ENCODE results near the gene NTN3.

NTN3 gene

DNA sequence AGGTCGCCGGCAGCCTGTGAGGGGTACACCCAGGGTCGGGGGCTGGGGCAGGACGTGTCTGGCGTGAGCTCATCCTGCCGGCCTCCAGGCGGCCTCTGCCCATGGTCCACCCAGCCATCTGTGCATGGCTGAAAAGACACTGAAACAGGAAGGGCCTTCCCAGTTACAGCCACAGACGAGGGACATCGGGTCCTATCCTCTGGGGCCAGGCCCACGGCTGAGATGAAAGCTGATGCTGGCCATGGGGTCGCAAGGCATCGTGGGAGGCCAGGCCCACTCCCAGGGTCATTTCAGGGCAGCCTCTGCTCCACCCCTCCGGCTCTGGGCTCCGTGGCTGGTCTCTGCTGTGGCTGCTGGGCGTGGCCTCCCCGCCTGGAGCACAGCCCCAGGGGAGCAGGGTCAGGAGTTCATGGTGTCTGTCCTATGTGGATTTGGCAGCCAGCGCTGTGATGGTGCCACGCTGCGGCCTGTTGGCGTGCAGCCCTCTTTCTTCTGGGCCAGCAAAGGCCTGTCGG, 26.1 kb downstream of the NTN3 start:
- DNase-seq (ENCODE audit: low spot score): no peak

- DNase-seq (ENCODE audit: low spot score): no peak
Measured at GRCh38 chr16:2497695-2498484, 26.8 kb downstream of the NTN3 start.

- DNase-seq (ENCODE audit: low spot score): no peak
Measured at GRCh38 chr16:2498531-2499253, 27.6 kb downstream of the NTN3 start.

DNA sequence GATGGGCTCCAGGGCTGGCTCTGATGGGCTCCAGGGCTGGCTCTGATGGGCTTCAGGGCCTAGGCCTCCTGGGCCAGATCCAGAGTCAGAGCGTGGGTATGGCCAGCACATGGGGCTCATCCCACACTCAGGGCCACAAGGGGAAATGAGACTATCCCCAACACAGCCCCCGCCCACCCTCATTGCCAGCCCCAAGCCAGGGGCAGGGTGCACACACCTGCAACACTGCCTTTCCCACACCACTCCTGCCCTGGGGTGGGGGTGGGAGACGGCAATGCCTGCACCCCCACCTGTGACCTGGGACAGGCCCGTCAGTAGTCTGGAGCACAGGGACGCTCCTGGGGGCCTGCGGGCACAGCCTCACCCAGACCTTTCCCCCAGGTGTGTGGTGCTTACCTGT, 28.4 kb downstream of the NTN3 start:
- no peak for DNase-seq (ENCODE audit: low spot score)

- no peak for DNase-seq (ENCODE audit: low spot score)
Measured at GRCh38 chr16:2499890-2500429, 28.9 kb downstream of the NTN3 start.

- no peak for DNase-seq (ENCODE audit: low spot score)
Measured at GRCh38 chr16:2500430-2500917, 29.4 kb downstream of the NTN3 start.

DNA sequence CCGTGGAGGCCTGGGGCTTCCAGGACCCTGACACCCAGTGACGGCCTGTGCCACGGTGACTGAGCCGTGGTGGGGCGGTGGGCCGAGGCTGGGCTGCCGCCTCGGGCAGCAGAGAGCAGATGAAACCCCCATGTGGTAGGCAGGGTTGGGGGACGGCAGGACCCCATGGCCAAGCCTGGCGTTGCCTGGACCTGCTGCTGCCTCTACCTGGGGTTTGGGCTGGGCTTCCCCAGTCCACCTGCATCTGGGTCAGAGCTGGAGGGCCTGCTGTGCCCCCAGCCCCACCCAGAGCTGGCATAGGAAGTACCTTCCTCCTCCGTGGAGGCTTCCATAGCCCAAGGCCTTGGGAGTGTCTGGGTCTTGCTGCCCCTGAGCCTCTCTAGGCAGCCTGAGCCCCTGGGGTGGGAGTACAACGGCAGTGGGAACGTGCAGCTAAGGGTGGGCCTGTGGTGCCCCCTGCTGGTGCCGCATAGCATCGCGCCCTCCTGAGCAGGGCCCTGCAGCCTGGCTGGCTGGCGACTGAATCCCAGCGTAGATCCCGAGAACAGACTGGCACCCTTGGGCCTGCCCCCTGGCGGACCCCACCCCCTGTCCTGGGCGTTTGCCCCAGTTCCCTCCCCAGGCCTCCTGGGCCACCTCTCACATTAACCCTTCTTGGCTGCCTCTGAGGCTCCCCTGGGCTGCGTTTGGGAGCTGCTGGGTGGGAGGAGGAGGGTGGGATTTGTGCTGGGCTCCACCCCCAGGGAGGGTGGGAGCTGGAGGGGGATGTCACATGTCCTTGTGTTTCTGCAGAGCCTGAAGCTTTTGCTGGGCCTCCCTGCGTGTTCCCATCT, 30.0 kb downstream of the NTN3 start:
- DNase-seq (ENCODE audit: low spot score): peak; percentile 94

GRCh38 chr16:2501946-2502895, 31.1 kb downstream of the NTN3 start:
- DNase-seq (ENCODE audit: low spot score): no peak

- no peak for DNase-seq (ENCODE audit: low spot score)
Measured at GRCh38 chr16:2505695-2506094, 34.6 kb downstream of the NTN3 start.

DNA sequence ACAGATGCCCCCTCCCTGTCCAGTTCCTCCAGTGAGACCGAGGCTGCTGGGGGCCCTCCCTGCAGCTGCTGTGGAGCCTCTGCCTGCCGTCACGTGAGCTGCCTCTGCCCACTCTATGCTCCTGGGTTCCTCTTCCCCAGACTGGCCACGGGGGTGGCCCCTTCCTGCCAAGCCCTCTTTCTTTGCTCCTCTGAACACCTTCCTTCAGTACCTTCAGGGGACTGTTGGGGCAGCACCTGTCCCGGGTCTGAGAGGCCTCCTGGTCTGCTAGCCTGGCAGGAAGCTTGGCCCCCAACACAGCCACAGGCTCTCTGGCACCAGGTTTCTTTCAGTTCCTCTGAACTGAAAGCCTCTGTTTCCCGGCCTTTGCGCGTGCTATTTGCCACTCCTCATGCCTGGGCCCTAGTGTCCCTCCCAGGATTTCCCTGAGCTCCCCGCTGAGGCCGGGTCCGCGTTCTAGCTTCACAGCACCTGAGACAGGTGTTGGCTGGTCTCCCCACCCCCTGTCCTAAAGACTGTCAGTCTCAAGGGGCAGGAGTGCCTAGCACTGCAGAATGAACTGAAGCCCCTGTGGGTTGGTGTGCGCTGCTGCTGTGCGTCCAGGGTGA, 36.1 kb downstream of the NTN3 start:
- DNase-seq (ENCODE audit: low spot score): no peak

GRCh38 chr16:2507665-2508064, 36.6 kb downstream of the NTN3 start:
- DNase-seq (ENCODE audit: low spot score): no peak

GRCh38 chr16:2508722-2509400, 37.8 kb downstream of the NTN3 start:
- no peak for DNase-seq (ENCODE audit: low spot score)

GRCh38 chr16:2511128-2511800, 40.2 kb downstream of the NTN3 start:
- peak; percentile 67 for DNase-seq (ENCODE audit: low spot score)

- DNase-seq (ENCODE audit: low spot score): no peak
Measured at GRCh38 chr16:2511996-2512734, 41.1 kb downstream of the NTN3 start.

- DNase-seq (ENCODE audit: low spot score): no peak
Measured at GRCh38 chr16:2512735-2513404, 41.8 kb downstream of the NTN3 start.

DNA sequence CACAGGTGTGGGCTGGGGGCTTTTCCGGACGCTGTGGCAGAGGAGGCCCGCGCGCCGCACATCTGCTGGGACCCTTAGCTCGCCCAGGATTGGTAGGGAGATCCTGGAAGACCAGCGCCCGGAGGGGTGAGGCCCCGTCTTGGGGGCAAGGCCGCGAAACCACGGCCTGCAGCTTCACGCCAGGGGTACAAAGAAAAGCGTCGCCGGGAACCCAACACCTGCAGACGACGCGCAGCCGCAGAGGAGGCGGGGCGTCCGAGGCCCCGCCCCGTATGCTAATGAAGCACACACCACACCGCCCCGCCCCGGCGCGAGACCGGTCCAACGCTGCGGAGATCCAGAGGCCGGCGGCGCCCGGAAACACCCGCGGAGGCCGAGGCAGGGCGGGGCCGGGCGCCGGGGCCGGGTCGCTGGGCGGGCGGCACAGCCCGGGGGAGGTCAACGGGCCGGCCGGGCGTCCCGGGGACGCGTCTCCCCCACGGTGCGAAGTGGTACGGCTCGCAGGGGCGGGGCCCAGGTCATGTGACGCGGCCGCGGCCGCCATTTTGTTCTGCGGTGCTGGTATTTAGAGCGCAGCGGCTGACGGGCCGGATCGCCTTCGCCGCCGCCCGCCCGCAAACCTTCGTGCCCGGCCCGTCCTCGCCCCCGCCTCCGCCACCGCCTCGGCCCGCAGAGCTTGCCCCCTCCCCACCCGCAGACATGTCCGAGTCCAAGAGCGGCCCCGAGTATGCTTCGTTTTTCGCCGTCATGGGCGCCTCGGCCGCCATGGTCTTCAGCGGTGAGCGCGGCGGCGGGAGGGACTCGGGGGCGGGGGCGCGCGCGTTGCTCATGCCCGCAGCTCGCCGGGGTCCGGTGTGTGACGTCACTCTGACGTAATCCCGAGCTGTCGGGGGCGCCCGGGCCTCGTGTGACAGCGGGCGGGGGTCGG, 42.6 kb downstream of the NTN3 start, which contains the start of gene ATP6V0C:
TSS of gene ATP6V0C (plus strand) at position 548 of the 928 bp plus-strand sequence. CDS start at position 700, 152 bp downstream.
- peak; percentile 95 for DNase-seq (ENCODE audit: low spot score)

Data from Ammon's horn (tissue), 1 donor.